ENCODE data around the gene CAMK1D.
"Not testable (repeated sequence)": the region's sequence is repeated elsewhere in the genome, so short reads cannot be mapped to it uniquely, and the experiment has no call there.

CAMK1D gene

DNA sequence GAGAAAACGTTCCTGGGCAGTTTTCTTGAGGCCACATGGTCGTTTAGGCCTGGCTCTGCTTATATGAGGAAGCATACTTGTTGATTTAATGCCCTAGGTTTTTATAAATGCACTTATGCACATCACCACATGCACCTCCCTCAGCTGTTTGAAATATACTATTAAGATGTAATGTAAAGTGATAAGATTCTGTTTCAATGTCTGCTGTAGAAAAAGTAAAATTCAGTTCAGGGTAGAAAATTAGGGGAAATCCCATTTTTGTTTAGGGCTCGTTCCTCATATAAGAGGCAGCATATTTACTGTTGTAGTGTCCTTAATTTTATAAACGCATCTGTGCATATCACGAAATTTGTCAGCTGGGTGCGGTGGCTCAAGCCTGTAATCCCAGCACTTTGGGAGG lies 7.8 kb upstream of the CAMK1D start:
- DNase-seq = no peak

DNA sequence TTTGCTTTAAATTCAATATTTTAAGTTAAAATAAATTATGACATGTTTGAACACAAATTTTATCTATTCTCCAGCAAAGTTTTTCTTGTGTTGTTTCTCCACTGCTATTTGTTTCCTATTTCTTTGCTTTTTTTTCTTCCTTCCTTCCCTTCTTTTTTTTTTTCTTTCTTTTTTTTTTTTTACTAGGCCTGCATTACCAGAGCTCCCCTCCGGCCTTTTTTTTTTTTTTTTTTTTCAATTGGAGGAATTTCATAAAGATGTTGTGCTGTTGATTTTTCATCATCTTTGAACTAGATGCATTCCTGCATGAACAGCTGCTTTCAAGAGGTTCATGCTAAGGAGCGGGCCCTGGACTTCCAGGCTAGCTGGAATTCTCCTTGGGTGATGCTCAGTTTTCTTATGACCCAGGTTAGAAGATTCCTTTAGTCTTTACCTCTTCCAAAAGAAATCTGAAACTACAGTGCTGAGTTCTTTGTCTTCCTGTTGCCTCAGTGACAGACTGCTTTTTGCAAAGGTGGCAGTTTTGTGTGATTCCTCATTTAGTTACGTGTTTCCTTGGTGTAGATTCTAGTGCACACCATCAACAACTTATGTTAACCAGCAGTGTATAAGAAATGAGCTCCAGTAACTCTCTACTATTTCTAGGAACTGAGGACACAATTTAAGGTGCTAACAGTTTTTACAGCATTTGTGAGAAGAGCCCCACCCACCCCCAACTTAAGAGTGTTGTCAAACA lies 4.8 kb upstream of the CAMK1D start:
- DNase-seq = no peak

DNA sequence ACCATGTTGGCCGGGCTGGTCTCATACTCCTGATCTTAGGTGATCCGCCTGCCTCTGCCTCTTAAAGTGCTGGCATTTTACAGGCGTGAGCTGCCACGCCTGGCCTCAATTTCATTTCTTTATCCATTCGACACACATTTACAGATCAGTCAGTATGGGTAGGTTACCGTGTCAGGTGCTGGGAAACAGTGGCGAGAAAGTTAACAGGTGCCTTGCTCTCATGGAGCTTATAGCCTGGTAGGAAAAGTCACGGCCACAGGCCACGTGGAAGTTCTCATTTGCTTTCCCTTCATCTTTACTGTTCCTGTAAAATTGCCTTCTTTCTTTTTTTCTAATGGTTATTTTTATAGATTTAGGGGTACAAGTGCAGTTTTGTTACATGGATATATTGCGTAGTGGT lies 2.6 kb upstream of the CAMK1D start:
- DNase-seq = no peak

DNA sequence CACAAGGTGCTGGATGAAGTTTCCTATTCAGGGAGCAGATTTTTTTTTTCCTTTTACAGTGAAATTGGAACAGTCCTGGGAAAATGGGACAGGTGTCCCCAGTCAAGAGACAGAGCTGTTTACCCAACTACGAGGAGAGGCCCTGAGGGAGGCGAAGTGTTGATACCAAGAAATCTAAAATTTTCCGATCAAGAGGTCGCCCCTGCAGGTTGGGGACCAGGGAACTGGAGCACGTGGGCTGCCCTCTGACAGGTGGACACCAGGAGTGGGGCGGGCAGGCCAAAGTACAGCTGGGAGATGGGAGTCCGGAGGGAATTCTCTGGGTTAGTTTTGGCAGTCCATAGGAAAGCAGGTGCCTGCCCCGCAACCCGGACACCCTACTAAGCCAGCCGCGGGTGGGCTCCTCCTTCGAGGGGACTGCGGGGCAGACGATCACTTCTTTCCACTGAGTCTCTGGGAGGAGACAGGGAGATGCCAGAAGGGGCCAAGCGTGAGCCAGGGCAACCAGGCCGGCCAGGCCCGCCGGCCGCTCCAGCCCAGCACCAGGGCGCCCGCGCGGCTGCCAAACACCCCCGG lies 965 bp upstream of the CAMK1D start:
- peak; percentile 60 for DNase-seq

DNA sequence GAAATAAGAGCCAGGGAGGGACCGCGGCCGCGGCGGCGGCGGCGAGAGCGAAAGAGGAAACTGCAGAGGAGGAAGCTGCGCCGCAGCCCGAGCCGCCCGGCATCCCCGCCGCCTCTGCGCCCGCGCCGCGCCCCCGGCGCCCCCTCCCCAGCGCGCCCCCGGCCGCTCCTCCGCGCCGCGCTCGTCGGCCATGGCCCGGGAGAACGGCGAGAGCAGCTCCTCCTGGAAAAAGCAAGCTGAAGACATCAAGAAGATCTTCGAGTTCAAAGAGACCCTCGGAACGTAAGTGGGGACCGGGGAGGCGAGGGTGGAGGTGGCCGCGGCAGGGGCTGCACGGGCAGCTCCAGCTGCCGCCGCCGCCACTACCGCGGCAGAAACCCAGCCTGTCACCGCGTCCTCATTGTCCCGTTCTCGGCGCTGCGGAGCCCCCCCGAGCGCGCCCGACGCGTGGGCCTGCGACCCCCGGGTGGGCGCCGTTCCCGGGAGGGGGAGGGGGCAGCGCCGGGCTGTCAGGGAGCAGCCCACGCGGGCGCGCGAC lies 351 bp downstream of the CAMK1D start:
- DNase-seq = peak; percentile 65

DNA sequence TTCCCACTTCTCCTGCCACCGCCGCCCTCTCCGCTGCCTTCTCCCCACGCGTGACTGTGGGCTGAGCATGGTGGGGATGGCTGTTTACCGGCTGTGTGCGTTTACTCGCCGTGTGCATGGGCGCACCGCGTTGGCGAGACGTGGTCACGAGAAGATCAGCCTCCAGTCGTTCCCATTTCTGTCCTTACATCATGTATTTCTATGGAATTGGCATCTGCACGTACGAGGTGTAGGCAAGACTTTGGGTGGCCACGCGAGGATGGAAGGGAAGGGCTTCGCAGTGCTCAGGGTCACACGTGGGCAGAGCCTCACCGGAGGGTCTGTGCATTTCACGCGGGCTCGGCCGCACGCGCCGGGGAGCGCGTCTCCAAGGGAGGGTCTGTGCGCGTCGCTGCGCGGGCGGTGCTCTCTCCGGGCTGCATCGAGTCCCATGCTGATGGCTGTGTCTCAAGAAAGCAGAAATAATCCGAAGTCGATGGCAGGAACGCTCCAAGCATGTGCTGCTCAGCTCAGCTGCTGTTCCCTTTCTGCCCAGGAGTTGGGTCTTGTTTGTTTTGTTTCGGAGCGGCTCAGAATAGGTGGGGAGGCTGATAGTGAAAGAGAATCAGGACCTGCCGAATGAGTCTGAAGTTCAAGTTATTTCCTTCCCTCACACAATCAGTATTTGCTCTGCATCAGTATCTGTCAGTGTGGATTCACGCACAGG lies 973 bp downstream of the CAMK1D start:
- DNase-seq = peak; percentile 57

DNA sequence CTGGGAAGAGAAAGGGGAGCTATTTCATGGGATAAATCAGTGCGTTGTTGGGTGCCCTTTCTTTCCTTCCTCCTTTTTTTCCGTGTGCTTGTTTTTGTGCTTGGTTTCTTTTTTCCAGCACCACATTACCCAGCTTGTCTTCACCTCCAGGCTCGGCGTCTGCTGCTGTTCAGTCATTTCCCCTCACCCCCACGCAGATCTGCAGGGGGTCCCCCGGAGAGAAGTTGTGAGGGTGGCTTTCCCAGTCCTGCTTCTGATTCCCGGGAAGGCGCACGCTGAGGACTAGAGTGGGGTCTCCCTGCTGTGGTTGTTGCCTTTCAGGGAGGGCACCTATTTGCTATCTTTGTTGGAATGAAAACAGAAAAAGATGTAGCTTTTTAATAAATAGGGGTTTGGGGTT lies 1.6 kb downstream of the CAMK1D start:
- DNase-seq = no peak

DNA sequence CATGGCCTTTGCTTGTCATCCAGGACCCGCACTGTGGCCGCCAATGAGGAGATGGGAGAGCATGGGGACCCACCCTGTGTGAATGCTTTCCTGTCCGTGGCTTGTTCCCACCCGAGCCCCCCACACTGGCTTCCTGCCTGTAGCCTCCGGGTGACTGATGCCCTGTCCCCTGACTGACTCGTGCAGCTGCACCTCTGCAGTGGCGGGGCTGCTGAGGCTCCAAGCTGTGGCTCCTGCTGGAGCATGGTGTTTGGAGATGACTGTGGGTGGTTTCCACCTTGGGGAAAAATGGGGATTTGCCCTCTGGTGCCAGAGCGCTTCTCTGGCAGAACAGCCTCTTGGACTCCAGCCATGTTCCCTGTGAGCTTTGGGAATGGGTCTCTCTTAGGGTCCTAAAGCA lies 2.1 kb downstream of the CAMK1D start:
- peak; percentile 28 for DNase-seq

DNA sequence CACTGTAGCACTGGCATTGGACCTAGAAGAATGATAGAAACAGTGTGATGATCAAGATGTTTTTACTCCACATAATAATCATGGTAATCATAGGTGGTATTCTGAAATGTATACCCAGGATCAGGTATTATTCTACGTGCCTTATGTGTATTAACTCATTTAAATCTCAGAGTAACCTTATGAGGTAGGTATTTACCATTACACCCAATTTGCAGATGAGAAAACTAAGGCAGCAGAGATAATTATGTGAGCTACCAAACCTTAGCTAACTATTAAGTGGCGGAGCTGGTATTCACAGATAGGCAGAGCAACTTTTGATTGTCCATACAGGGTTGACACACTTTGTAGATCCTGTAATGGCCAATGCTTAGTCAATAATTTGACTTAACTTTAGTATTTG lies 2.5 kb downstream of the CAMK1D start:
- no peak for DNase-seq

DNA sequence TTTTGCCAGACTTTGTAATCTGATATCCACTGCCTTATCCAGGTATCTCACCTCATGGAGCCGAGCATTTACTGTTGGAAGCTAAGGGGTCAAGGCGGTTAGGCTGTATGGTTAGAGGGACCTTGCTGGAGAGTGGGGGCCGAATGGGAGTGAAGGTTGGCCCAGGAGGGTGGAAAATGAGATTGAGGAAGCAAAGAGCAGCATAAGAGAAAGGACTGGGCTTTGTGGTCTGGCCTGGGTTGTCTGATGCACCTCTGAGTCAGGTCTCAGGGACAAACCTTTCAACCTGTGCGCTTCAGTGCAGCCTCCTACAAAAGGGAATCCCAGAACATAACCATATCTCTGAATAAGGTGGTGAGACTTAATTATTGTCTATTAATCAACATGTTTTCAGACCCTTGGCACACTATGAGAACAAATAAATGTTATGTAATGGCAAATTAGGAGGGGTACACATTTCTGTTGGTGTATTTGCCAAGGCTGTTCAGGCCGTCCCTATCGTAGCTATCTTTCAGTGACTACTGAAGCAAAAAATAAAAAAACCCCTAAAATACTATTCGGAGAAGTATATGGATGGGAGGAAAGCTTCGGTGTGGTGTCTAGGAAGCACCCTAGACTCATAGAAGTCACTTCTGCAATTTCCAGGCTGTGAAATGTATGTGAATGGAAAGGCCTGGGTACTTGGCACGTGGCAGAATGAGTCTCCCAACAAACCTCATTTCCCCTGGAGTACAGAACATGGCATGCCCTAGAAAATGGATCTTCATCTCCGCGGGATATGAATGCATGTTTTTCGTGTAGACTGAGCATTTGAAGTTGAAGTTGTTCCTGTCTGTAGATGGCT lies 4.3 kb downstream of the CAMK1D start:
- DNase-seq = no peak

DNA sequence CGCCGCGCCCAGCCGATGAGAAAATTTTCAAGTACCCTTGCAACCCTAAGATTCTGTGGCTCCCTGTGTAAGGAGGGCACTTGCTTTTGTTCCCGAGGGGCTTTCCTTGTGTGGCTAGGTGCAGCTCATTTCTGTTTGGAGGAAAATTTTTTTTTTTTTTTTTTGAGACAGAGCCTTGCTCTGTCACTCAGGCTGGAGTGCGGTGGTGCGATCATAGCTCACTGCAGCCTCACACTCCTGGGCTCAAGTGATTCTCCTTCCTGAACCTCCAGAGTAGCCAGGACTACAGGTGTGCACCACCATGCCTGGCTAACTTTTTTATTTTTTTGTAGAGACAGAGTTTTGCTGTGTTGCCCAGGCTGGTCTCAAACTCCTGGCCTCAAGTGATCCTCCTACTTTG lies 5.3 kb downstream of the CAMK1D start:
- DNase-seq = not testable (repeated sequence)

DNA sequence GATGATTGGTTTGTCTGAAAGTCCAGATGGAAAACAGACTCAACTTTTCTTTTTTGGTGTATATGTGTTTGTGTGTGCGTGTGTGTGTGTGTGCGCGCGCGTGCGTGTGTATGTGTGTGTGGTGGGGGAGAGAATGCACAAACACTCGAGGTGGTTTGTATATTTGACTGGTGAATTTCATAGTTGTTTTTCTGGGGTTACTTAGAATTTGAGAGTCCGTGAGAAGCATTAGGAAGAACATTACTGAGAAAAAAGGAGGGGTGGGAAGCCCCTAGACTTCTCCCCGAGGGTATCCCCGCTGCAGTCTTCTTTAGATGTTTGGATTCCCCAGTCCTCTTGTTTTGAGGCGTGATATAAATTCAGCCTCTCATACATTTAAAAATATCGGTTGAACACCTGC lies 6.0 kb downstream of the CAMK1D start:
- no peak for DNase-seq

DNA sequence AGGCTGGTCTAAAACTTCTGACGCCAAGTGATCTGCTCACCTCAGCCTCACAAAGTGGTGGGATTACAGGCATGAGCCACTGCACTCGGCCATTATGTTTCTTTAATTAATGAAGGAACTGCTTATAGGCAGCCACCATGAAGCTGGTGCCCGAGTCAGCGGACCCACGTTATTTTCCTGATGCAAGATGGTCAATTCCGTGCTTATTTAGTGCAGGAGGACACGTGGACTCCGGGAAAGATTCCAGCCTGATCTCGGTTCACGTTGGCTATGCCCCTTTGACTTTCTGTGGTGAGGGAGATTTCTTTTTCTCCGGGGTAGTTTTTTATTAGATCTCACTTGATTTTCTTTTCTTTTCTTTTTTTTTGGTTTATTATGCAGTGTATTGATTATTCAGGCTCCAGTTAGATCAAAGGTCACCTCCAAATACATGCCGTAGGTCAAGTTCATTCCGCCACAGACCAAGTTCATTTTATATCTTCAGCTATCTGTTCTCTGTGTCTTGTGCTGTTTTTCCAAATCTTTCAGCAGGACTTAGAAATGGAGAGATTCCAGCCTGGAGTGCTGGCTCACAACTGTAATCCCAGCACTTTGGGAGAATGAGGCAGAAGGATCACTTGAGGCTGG lies 8.3 kb downstream of the CAMK1D start:
- no peak for DNase-seq

DNA sequence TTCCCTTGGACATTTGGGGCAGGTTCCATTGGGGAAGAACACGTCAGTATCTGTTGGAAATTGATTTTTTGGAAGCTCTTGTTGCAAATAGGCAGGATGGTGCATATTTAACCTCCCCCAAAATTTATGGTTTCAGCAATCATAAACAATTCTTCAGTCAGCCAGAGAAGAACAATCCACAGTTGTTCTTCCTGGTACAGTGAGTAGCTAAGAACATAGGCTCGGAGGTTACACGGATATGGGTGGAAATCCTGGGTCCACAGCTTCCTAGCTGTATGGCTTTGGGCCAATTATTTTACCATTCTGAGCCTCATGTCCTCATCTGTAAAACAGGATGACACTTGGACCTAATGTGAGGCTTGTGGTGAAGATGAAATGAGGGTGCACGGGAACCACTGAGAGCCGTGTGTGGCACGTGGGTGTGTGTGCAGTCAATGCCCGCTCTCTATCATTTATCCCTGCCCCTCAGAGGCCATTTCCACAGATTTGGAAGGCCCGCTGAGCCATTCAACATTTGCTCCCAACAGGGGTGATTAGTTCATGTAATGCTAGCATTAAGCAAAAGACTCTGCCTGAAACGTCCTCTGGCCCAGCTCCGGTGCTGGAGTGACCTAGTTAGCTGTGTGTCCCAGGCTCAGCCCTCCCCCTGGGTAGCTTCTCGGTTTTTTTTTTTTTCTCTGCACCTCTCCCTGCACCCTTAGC lies 9.7 kb downstream of the CAMK1D start:
- no peak for DNase-seq

DNA sequence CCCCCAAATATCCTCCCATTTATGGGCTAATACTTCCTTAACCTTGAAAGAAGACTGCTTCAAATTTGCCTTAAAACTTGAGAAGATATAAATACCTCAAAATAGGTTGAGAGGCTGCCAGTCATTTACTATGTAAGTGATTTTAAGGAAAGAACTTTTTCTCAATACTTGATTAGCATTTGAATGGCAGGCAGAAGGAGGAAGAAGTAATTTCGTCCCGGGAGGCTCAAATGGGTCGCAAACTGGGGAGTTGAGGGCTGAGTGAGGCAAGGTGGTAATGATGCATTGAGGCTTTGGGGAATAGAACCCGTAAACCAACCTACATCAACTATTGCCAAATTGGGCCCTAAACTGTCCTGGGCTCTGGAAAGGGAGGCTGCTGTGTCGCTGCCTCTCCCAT lies 11.1 kb downstream of the CAMK1D start:
- no peak for DNase-seq

DNA sequence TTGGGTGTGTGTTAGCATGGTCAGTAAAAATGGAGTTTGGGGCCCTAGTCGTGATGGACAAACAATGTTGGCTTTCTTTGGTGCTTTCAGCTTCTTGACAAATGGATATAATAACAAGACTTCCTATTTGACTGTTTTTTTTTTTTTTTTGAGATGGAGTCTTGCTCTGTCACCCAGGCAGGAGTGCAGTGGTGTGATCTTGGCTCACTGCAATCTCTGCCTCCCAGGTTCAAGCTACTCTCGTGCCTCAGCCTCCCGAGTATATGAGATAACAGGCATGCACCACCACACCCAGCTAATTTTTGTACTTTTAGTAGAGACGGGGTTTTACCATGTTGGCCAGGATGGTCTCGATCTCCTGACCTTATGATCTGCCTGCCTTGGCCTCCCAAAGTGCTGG lies 11.8 kb downstream of the CAMK1D start:
- not testable (repeated sequence) for DNase-seq

DNA sequence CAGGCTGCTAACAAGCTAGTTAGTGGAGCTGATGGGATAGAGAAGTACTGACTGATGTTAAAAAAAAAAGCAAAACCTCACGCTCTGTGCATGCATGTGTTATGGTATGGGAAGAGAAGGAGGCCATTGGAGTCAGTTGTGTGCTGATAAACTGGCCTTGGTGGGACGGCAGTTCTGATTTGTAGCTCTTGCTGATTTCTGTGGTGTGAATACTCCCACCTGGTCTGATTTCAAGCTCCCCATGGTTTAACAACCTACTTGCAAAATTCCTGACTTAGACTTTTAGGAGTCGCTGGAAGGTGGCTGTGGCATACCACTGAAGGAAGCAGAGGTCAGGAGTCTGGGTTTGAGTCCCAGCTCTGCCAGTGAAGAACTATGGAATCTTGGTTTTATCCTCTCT lies 15.2 kb downstream of the CAMK1D start:
- no peak for DNase-seq

DNA sequence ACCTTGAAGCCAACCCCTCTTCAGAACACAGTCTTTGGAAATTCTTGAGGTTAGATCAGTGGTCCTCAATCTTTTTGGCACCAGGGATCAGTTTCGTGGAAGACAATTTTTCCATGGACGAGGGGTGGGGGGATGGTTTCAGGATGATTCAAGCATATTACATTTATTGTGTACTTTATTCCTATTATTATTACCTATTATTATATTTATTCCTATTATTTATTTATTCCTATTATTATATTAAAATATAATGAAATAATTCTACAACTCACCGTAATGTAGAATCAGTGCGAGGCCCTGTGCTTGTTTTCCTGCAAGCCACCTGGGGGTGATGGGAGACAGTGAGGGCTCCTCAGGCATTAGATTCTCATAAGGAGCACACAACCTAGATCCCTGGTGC lies 17.9 kb downstream of the CAMK1D start:
- no peak for DNase-seq

DNA sequence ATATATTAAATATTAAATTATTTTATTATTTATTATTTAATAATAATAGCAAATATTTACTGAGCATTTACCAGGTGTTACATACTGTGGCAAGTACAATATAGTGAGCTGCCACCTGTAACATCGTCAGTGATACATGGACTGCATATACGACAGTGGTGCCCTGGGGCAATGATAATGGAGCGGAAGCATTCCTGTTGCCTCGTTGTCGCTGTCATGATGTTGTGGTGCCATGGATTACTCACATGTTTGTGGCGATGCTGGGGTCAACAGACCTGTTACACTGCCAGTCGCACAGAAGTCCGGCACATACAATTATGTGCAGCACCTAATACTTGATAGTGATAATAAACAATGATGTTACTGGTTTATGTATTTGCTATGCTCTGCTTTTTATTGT lies 20.6 kb downstream of the CAMK1D start:
- no peak for DNase-seq

DNA sequence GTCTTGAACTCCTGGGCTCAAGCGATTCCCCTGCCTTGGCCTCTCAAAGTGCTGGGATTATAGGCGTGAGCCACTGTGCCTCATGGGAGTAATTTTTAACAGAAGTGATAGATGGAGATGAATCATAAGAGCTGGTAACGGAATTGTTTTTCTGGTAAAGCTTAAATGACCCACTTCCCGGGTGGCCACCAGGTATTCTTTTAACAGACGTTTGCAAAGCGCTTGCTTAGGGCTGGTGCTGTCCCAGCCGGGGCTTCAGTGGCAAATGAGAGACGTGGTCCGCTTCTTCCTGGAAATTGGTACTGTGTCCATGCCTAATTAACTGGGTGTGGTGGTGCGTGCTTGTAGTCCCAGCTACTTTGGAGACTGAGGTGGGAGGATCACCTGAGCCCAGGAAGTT lies 23.5 kb downstream of the CAMK1D start:
- no peak for DNase-seq

DNA sequence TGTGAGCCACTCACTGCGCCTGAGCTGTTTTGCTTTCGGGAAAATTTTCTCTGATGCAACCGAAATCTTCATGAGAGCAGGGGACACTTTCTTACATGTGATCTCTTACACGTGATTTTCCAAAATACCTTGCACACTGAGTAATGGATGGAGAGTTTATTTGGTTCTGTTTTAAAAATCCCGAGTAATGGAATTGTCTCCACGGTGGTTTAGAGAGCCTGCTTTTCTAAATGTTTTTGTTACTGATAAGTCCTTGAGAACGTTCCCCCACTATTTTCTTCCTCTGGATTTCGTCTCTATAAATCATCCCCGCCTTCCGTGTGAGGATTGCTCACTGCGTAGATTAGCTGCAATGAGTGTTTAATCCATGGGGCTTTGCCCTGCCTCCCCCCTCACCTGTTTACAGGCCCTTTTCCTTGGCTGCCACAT lies 25.7 kb downstream of the CAMK1D start:
- DNase-seq = no peak

DNA sequence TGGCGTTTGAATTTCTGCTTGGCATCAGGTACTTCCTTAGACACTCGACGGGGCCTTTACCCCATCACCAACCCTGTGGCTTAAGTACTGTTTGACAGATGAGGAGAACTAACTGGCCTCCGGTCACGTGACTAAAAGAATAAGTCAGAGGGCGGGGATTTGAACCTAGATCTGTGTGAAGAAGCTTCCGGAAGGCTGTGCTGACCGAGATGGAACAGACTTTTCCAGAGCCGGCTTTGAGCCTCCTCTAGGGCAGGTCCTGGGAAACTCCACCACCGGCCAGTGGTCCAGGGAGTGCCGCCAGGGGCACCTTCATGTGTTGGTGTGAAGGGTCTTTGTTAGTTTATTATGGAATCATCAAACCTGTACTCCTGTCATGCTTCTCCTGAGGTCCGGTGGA lies 26.9 kb downstream of the CAMK1D start:
- DNase-seq = no peak
